GM19324 (cell line): ENCODE data around the gene ALX1.
"Not testable (repeated sequence)": the region's sequence is repeated elsewhere in the genome, so short reads cannot be mapped to it uniquely, and the experiment has no call there.

Experiments
- ATAC-seq: cut with Tn5 transposase; IDR thresholded peaks from one replicate; pipeline ENCODE4 v1.9.1; 2021; ENCODE audit warnings: mild to moderate bottlenecking, moderate library complexity; ENCODE audit not compliant: unreplicated experiment, low FRiP score

Gene ALX1

GRCh38 chr12:85299053-85299452 lies 19.0 kb downstream of the ALX1 start:
- ATAC-seq, result no peak

GRCh38 chr12:85301051-85301450 lies 21.0 kb downstream of the ALX1 start:
- no peak for ATAC-seq

GRCh38 chr12:85308374-85308773 lies 28.4 kb downstream of the ALX1 start:
- ATAC-seq, result no peak

- ATAC-seq, result no peak
Measured at GRCh38 chr12:85309125-85309566, 29.1 kb downstream of the ALX1 start.

- ATAC-seq, result no peak
Measured at GRCh38 chr12:85310025-85310424, 30.0 kb downstream of the ALX1 start.

GRCh38 chr12:85310456-85311076 lies 30.5 kb downstream of the ALX1 start:
- no peak for ATAC-seq

GRCh38 chr12:85317866-85318636 lies 38.0 kb downstream of the ALX1 start:
- not testable (repeated sequence) for ATAC-seq

GRCh38 chr12:85322715-85323114 lies 42.7 kb downstream of the ALX1 start:
- no peak for ATAC-seq

GRCh38 chr12:85325442-85325841 lies 45.4 kb downstream of the ALX1 start:
- no peak for ATAC-seq

- ATAC-seq, result no peak
Measured at GRCh38 chr12:85329913-85330312, 49.9 kb downstream of the ALX1 start.

- no peak for ATAC-seq
Measured at GRCh38 chr12:85348779-85349178, 68.8 kb downstream of the ALX1 start.

GRCh38 chr12:85350356-85350755 lies 70.3 kb downstream of the ALX1 start:
- no peak for ATAC-seq
